Measurements from ENCODE around the gene VAV2.

VAV2 gene

DNA sequence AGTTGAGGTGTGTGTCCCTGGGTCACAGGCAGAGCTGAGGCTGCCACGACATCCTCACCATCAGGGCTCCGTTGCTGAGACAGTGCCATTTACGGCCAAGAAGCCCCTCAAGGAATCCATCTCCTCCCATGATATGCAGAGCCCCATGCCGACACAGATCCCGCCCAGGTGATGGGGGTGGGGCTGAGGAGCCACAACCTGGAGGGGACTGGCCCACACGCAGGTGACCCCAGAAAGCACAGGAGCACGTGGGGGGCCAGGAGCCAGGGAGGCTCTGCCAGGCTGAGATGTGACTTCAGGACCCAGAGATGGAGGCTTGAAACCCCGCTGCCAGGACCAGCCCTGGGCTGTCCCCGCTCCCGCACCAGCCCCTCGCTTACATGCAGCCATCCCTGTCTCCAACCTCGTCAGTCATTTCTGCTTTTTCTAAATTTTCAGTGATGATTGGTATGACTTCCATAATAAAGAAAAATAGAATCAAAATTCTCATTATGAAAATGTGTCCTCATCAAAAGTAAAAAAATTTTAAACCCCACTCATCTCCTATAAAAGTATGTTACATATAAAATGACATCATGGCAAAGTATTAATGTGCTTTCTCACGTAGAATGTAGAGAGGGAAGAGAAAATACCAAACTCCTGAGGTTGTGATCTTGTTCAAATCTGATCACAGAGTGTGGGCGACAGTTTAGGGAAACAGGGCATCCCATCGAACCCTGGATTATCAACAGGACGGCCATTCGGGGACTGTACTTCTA lies 155.9 kb downstream of the VAV2 start:
- H3K4me1 ChIP-seq (ENCODE audit: control insufficient read depth, insufficient read depth, low read length, unreplicated experiment) = no peaks in the 10 kb centered on the region
- no peak overlapping the region for H2AFZ ChIP-seq (ENCODE audit: low read length, unreplicated experiment)
- no peak overlapping the region for H3K27ac ChIP-seq (ENCODE audit: low read depth, low read length)
- H3K27me3 ChIP-seq (ENCODE audit: insufficient read depth, low read length) = no peaks in the 10 kb centered on the region
- H3K36me3 ChIP-seq (ENCODE audit: insufficient read depth, low read length) = no peaks in the 10 kb centered on the region
- no peak overlapping the region for H3K4me3 ChIP-seq (ENCODE audit: low read depth, low read length)
- H3K79me2 ChIP-seq (ENCODE audit: control insufficient read depth, insufficient read depth, low read length, unreplicated experiment) = peaks cover 3% of the 10 kb centered on the region

DNA sequence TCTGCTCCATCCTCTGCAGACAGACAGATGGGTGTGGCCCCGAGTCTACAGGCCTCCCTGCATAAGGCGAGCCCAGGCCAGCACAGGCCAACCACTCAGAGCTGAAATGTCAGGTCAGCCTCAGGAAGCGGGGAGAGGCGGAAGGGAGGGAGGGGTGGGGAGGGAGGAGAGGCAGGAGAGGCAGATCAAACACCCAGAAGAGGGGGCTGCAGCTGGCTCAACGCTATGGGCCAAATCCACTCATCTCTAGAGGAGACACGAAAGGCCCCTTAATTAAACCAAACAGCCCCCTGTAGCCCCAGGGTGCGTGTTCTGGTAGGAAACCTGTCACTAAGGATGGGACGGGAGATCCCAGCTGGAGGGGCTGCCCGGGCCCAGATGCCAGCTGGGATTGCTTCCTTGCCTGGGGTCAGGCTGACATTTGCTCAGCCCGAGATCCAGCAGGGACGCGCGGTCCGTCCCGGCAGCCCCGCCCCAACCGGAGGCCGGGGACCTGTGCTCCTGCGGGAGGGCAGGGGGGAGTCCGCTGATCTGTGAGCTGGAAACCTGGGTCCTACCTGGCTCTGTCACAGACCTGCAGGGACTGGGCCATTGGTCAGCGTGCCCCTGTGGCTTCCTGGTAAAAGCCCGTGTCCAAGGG lies 156.7 kb downstream of the VAV2 start:
- Histone ChIP-seq H3K36me3 (ENCODE audit: insufficient read depth, low read length) (no peaks in the 10 kb centered on the region), H3K27me3 (ENCODE audit: insufficient read depth, low read length) (no peaks in the 10 kb centered on the region), H3K4me1 (ENCODE audit: control insufficient read depth, insufficient read depth, low read length, unreplicated experiment) (no peaks in the 10 kb centered on the region), H2AFZ (ENCODE audit: low read length, unreplicated experiment) (no peak overlapping the region), H3K27ac (ENCODE audit: low read depth, low read length) (no peak overlapping the region), H3K4me3 (ENCODE audit: low read depth, low read length) (no peak overlapping the region), H3K79me2 (ENCODE audit: control insufficient read depth, insufficient read depth, low read length, unreplicated experiment) (peaks cover 3% of the 10 kb centered on the region)

DNA sequence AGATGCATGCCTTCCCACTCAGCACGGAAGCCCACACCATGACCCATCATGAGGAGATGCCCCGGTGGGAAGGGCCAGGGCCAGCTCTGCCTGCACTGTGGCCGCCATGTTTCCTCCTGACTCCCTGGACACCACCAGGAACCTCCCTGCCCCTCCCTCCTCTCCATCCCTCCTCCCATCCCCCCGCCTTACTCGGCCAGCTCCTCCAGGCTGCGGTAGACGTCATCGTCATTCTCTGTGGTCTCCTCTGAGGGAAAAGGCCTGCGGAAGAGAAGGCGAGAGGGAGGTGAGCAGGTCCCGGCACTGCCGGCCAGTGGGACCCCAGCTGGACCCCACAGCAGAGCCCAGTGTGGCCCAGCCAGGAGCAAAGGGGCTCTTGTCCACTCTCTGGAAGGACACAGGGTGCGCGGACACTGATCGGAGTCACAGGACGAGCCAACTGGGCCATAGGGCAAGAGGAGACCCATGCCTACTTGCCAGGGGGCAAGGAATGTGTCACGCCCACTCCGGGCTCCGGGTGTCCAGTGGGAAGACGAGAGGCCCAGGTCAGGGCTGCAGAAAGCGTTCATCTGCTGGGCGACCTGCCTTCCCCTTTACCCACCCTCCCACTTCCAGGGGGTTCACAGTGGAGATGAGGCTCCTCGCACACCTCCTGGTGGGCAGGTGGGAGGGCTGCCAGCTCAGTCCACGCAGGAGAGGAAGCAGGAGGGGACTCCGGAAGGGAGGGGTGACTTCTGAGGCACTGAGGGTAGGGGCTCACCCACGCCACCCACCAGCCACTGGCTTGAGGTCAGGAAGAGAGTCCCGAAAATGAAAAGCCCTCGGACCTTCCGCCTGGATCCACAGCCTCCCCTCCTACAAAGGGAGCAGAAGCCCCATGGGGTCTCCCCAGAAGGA lies 157.8 kb downstream of the VAV2 start:
- Histone ChIP-seq H3K27ac (ENCODE audit: low read depth, low read length) (no peak overlapping the region), H3K36me3 (ENCODE audit: insufficient read depth, low read length) (no peaks in the 10 kb centered on the region)

DNA sequence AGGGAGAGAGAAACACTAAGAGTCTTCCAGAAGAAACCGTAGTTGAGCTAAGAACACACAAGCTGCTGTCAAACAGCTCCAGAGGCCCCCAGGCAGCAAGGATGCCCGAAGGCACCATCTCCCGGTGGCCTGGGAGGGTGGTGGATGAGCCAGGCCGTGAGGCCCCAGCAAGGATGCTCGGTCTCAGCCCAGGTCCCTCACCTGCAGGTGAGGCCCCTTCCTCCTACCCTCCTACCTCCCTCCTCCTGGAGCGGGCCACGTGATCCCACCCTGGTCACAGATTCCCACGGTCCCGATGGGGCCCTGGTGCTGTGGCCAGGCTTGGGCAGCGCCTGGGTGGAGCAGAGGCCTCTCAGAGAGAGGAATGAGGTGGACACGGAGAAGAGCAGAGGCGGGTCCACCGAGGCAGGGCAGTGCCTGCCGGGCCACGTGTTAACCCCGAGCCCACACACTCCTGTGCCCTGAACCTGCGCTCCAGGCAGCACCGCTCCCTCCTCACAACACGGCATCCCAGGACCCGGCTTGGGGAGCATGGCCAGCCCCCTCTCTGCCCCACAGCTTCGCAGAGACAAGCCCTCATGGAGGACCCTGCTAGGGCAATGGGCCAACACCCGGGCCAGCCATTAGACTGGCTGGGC lies 158.6 kb downstream of the VAV2 start:
- Histone ChIP-seq H2AFZ (ENCODE audit: low read length, unreplicated experiment) (no peak overlapping the region), H3K27ac (ENCODE audit: low read depth, low read length) (no peak overlapping the region), H3K36me3 (ENCODE audit: insufficient read depth, low read length) (no peaks in the 10 kb centered on the region), H3K79me2 (ENCODE audit: control insufficient read depth, insufficient read depth, low read length, unreplicated experiment) (no peaks in the 10 kb centered on the region), H3K4me1 (ENCODE audit: control insufficient read depth, insufficient read depth, low read length, unreplicated experiment) (no peaks in the 10 kb centered on the region), H3K4me3 (ENCODE audit: low read depth, low read length) (no peak overlapping the region), H3K27me3 (ENCODE audit: insufficient read depth, low read length) (no peaks in the 10 kb centered on the region)

More for the DNA sequence above, 157.8 kb downstream of the VAV2 start:
- Histone ChIP-seq H3K4me3 (ENCODE audit: low read depth, low read length) (no peak overlapping the region), H3K4me1 (ENCODE audit: control insufficient read depth, insufficient read depth, low read length, unreplicated experiment) (no peaks in the 10 kb centered on the region), H3K27me3 (ENCODE audit: insufficient read depth, low read length) (no peaks in the 10 kb centered on the region), H3K79me2 (ENCODE audit: control insufficient read depth, insufficient read depth, low read length, unreplicated experiment) (peaks cover 3% of the 10 kb centered on the region), H2AFZ (ENCODE audit: low read length, unreplicated experiment) (no peak overlapping the region)

DNA sequence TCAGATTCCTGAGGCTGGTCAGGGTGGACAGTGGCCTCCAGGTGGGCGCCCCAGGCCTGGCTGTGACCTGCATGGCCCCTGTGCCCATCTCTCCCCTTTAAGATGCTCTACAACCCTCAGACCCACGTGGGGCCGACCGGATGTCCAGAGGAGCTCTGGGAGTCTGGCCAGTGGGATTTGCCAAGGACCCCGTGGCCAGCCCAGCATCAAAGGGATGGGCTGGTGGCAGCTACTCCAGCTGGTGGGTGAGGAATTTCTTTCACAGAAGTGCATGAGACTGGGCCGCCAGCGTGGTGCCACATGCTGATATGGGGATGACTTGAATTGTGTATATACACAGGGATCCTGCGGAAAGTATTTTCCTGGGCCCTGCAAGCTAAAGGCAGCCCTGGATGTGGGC lies 159.2 kb downstream of the VAV2 start:
- Histone ChIP-seq H3K79me2 (ENCODE audit: control insufficient read depth, insufficient read depth, low read length, unreplicated experiment) (no peaks in the 10 kb centered on the region), H3K4me3 (ENCODE audit: low read depth, low read length) (no peak overlapping the region), H3K4me1 (ENCODE audit: control insufficient read depth, insufficient read depth, low read length, unreplicated experiment) (no peaks in the 10 kb centered on the region), H2AFZ (ENCODE audit: low read length, unreplicated experiment) (no peak overlapping the region), H3K27me3 (ENCODE audit: insufficient read depth, low read length) (no peaks in the 10 kb centered on the region), H3K36me3 (ENCODE audit: insufficient read depth, low read length) (no peaks in the 10 kb centered on the region), H3K27ac (ENCODE audit: low read depth, low read length) (no peak overlapping the region)

DNA sequence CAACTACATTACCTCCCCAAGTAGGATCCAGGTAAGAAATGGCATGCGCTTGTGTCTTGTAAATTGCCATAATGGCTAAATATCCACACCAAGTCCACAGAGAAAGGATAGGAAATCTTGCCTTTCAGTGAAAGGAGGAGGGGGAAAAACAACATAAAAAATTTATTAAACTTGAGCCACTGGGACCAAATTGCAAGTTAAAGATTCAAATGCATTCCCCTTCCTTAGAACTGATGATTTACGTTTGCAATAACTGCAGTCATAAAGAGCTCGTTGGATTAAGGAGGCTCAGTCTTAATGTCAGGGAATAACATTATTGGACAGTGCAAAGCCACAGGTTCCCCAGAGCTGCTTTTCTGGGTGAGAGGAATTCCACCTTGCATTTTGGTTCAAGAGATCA lies 161.4 kb downstream of the VAV2 start:
- Histone ChIP-seq H3K36me3 (ENCODE audit: insufficient read depth, low read length) (no peaks in the 10 kb centered on the region), H3K27ac (ENCODE audit: low read depth, low read length) (no peak overlapping the region), H3K4me3 (ENCODE audit: low read depth, low read length) (no peak overlapping the region), H2AFZ (ENCODE audit: low read length, unreplicated experiment) (no peak overlapping the region), H3K27me3 (ENCODE audit: insufficient read depth, low read length) (no peaks in the 10 kb centered on the region), H3K4me1 (ENCODE audit: control insufficient read depth, insufficient read depth, low read length, unreplicated experiment) (no peaks in the 10 kb centered on the region), H3K79me2 (ENCODE audit: control insufficient read depth, insufficient read depth, low read length, unreplicated experiment) (no peaks in the 10 kb centered on the region)

DNA sequence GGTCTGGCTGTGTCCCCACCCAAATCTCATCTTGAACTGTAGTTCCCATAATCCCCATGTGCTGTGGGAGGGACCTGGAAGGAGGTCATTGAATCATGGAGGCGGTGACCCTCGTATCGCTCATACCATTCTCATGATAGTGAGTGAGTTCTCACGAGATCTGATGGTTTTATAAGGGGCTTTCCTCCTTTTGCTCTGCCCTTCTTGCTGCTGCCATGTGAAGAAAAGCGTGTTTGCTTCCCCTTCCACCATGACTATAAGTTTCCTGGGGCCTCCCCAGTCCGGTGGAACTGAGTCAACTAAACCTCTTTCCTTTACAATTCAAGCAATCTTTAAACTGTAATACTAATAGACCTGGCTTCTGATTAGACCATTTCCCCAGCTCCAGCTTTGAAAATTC lies 161.8 kb downstream of the VAV2 start:
- H3K79me2 ChIP-seq (ENCODE audit: control insufficient read depth, insufficient read depth, low read length, unreplicated experiment) = no peaks in the 10 kb centered on the region
- no peak overlapping the region for H3K27ac ChIP-seq (ENCODE audit: low read depth, low read length)
- no peaks in the 10 kb centered on the region for H3K4me1 ChIP-seq (ENCODE audit: control insufficient read depth, insufficient read depth, low read length, unreplicated experiment)
- no peaks in the 10 kb centered on the region for H3K36me3 ChIP-seq (ENCODE audit: insufficient read depth, low read length)
- H3K4me3 ChIP-seq (ENCODE audit: low read depth, low read length) = no peak overlapping the region
- no peaks in the 10 kb centered on the region for H3K27me3 ChIP-seq (ENCODE audit: insufficient read depth, low read length)
- H2AFZ ChIP-seq (ENCODE audit: low read length, unreplicated experiment) = no peak overlapping the region

DNA sequence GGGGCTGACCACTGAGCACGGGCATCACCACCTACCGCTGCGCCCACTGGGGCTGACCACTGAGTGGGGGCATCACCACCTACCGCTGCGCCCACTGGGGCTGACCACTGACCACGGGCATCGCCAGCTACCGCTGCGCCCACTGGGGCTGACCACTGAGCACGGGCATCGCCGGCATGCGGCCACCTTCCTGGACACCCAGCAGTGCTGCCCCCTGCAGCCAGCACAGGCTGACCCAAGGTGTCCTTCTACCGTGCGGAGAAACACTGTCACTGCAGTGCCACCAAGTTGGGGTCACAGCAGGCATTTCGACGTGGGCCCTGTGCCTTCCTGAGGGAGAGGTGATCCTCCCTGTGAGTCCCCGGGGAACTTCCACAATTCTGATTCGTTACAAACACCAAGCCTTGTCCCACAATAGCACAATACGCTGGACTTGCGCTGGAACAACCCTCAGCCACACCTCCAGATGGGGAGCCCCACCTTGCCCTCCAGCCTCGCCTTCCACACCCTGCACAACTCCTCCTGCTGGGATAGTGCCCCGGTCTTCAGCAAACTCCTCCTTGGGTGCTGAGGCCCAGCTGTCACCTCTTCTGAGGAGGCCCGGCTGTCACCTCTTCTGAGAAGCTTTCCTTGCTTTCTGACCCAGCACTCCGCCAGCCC lies 163.7 kb downstream of the VAV2 start:
- H2AFZ ChIP-seq (ENCODE audit: low read length, unreplicated experiment) = no peak overlapping the region

DNA sequence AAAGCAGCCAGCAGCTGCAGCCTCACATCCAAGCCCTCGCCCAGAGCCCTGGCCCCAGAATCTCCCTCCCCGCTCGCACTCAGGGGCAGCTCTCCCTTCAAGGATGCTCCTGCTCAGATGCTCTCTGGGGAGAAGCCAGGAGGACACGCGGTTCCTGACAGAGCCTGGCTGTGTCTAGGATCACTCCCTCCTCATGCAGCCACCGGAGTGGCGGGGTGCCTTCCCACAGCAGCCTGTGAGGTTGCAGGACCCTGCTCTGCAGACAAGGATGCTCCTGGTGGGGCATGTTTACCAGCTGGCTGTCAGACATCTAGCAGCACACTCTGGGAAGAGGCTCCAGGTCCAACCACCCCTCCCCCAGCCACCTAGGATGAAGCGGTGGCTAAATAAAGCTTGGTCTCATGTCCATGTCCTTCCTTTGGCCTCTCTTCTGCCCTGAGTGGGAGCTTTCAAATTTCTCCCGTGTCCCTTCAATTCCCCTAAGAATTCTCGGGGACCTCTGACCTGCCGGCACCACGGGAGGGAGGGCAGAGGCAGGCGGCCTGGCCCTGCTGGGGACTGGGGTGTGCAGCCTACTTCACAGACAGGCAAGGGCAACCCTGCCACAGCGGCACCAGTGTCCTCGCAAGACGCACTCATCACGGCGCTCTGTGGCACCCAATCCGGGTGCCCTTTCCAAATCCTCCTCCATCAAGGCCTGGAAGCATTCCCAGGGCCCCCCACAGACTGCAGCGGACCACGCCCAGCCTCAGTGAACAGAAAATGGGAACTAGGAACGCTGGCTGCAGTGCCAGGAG lies 165.6 kb downstream of the VAV2 start:
- H3K4me1 ChIP-seq (ENCODE audit: control insufficient read depth, insufficient read depth, low read length, unreplicated experiment) = no peaks in the 10 kb centered on the region
- H3K27me3 ChIP-seq (ENCODE audit: insufficient read depth, low read length) = no peaks in the 10 kb centered on the region
- H3K4me3 ChIP-seq (ENCODE audit: low read depth, low read length) = no peak overlapping the region
- H2AFZ ChIP-seq (ENCODE audit: low read length, unreplicated experiment) = no peak overlapping the region
- H3K36me3 ChIP-seq (ENCODE audit: insufficient read depth, low read length) = no peaks in the 10 kb centered on the region
- no peak overlapping the region for H3K27ac ChIP-seq (ENCODE audit: low read depth, low read length)
- H3K79me2 ChIP-seq (ENCODE audit: control insufficient read depth, insufficient read depth, low read length, unreplicated experiment) = no peaks in the 10 kb centered on the region

More for the DNA sequence above, 163.7 kb downstream of the VAV2 start:
- no peaks in the 10 kb centered on the region for H3K27me3 ChIP-seq (ENCODE audit: insufficient read depth, low read length)
- H3K36me3 ChIP-seq (ENCODE audit: insufficient read depth, low read length) = no peaks in the 10 kb centered on the region
- no peaks in the 10 kb centered on the region for H3K79me2 ChIP-seq (ENCODE audit: control insufficient read depth, insufficient read depth, low read length, unreplicated experiment)
- H3K4me1 ChIP-seq (ENCODE audit: control insufficient read depth, insufficient read depth, low read length, unreplicated experiment) = no peaks in the 10 kb centered on the region
- H3K27ac ChIP-seq (ENCODE audit: low read depth, low read length) = no peak overlapping the region
- no peak overlapping the region for H3K4me3 ChIP-seq (ENCODE audit: low read depth, low read length)
